Lung (tissue), 12 donors: Measurements from ENCODE around the gene SHB. TPM values are rescaled to one million over a fixed set of nuclear protein-coding genes. Genes with fewer than 3 reads are reported as not detected.

ENCODE experiments used
- ATAC-seq: fragments of 200-7000 bp; cut with Tn5 transposase; one replicate; pipeline ENCODE4 v1.9.1; 2020; ENCODE audit warnings: moderate number of reproducible peaks; ENCODE audit not compliant: insufficient read depth, low FRiP score
- DNase-seq, 3 donors: peaks; one replicate each; pipeline ENCODE4 v3.0.0-alpha.2; 2013 to 2017
- H3K27ac ChIP-seq, 2 donors: one replicate each; pipeline ENCODE4 v1.5.1; 2013; ENCODE audit warnings: mild to moderate bottlenecking in 2 of 2, moderate library complexity in 2 of 2, control low read depth in 1 of 2, inconsistent platforms in 1 of 2, low read depth in 1 of 2, low read length in 1 of 2
- H3K27me3 ChIP-seq, 3 donors: one replicate each; pipeline ENCODE4 v1.5.1; 2013; ENCODE audit warnings: low read length in 2 of 3; ENCODE audit not compliant: control insufficient read depth in 3 of 3, insufficient read depth in 3 of 3
- H3K36me3 ChIP-seq, 4 donors: one replicate each; pipeline ENCODE4 v1.5.1; 2013; ENCODE audit warnings: low read length in 4 of 4, mild to moderate bottlenecking in 1 of 4, moderate library complexity in 1 of 4; ENCODE audit not compliant: control insufficient read depth in 4 of 4, insufficient read depth in 4 of 4
- H3K4me1 ChIP-seq, 5 donors: one replicate each; pipeline ENCODE4 v1.5.1; 2013; ENCODE audit warnings: low read length in 5 of 5, mild to moderate bottlenecking in 2 of 5, moderate library complexity in 1 of 5; ENCODE audit not compliant: control insufficient read depth in 5 of 5, insufficient read depth in 5 of 5
- H3K4me3 ChIP-seq: one replicate; pipeline ENCODE4 v1.5.1; 2013; ENCODE audit warnings: mild to moderate bottlenecking, control low read depth, moderate library complexity
- H3K9ac ChIP-seq, 2 donors: one replicate each; pipeline ENCODE4 v1.5.1; 2013; ENCODE audit warnings: low read length in 2 of 2, control low read depth in 1 of 2; ENCODE audit not compliant: insufficient read depth in 1 of 2
- H3K9me3 ChIP-seq, 4 donors: one replicate each; pipeline ENCODE4 v1.5.1; 2013; ENCODE audit warnings: low read length in 3 of 4, mild to moderate bottlenecking in 1 of 4, moderate library complexity in 1 of 4; ENCODE audit not compliant: control insufficient read depth in 4 of 4, insufficient read depth in 3 of 4
- CTCF ChIP-seq: IDR thresholded peaks from 2 replicates; pipeline ENCODE4 v1.5.1; 2012; ENCODE audit warnings: mild to moderate bottlenecking; ENCODE audit errors: control extremely low read depth, extremely low read depth
- WGBS, 2 donors: extraction: QIAGEN DNeasy Blood & Tissue Kit; methylation state at CpG; one replicate each; pipeline ENCODE4 v1.1.7; 2013; 5-methylcytosine and 5-hydroxymethylcytosine counted together
- polyA plus RNA-seq, 2 donors: library from polyadenylated mRNA; stranded (reverse); fragments of 200-250 nt; gene quantifications; one replicate each; pipeline ENCODE4 v1.2.1, GENCODE V29; 2013
- total RNA-seq, 2 donors: library from RNA; depleted of rRNA in 1 of 2; stranded (reverse); fragments of >200 nt in 1 of 2; gene quantifications; one replicate each; pipeline ENCODE4 v1.2.1, GENCODE V29; 2014 to 2021
- donor health status: control.
- donor health status: control.
- donor health status: Bipolar disorder and iron deficiency.
- donor health status: healthy.
- donor health status: DM: yes; HTN: yes; CAD: no.

SHB gene
- total and polyA plus RNA-seq, 4 donors: 10.8 to 32.3 (median 14.4) TPM

- Histone ChIP-seq H3K9ac (no peak overlapping the region), H3K27me3 (no peaks in the 10 kb centered on the region), H3K9me3 (peaks cover 0 to 1% (median 0%) of the 10 kb centered on the region in 4 donors), H3K4me3 (no peak overlapping the region), H3K4me1 (peaks cover 16 to 69% (median 43%) of the 10 kb centered on the region in 5 donors), H3K27ac (peak overlapping the region in 1 of 2 donors; percentile 5), H3K36me3 (no peaks in the 10 kb centered on the region)
- ATAC-seq (no peak), DNase-seq (peak in 2 of 3 donors; percentile 32 to 59)
- TF ChIP-seq CTCF: no peak
- 88 to 90% methylated on average over 5 of the region's 5 CpGs for WGBS, 2 donors
Measured at GRCh38 chr9:37995961-37996818, 72.8 kb downstream of the SHB start.

DNA sequence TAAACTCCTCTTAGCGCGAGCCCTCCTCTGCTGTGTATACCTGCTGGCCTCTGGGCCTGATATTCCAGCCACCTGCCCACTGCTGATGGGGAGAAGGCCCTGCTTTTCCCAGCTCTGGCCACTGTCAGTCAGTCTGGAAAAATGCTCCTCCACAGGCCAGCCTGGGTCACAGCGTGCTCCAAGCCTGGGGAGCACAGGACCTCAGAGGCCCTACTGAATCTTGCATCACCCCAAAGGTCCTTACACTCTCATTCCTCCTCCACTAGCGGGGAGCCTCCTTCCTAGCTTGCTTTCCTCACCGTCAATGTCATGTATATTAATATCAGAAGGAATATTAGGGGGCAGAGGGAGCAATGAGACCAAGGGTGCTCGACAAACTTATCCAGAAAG is 73.7 kb downstream of the SHB start:
- Histone ChIP-seq H3K4me1 (peaks cover 14 to 69% (median 43%) of the 10 kb centered on the region in 5 donors), H3K36me3 (no peaks in the 10 kb centered on the region), H3K27ac (peak overlapping the region; percentile 61 to 84), H3K27me3 (no peaks in the 10 kb centered on the region), H3K9me3 (peaks cover 0 to 1% (median 0%) of the 10 kb centered on the region in 4 donors), H3K4me3 (no peak overlapping the region), H3K9ac (no peak overlapping the region)
- no peak for TF ChIP-seq CTCF
- DNase-seq (no peak), ATAC-seq (peak; percentile 13)
- 39 to 54% methylated on average over 6 of the region's 6 CpGs for WGBS, 2 donors

DNA sequence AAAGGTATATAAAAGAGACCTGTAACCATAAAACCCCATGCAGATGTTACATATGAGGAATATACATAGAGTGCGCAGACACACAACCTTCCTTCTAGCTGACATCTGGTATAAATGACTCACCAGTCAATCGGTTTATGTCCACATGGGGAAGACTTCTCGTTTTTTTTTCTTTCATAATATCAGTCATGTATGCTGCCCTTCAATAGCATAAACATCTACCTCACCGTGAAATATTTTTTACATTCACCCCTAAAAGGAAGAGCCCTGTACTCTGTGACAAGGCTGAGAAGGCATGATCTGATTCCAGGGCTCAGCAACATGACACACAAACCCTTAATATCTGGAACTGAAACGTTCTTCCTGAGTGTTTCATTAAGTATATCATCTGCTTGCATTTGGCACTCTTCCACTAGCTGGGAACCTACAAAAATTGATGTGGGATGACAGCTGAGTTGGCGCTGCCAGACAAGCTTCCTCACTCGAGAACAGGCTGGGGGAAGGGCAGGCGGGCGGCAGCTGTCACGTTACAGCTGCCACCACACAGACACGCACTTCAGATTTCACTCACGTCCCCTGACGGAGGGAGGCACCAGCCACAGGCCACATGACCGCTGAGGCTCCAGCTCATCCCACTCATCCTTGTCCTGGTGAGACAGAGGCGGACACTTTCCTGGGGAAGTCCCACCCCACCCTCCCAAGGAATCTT is 74.2 kb downstream of the SHB start:
- H3K36me3 ChIP-seq: no peaks in the 10 kb centered on the region
- H3K9ac ChIP-seq: no peak overlapping the region
- ATAC-seq (peak; percentile 39), DNase-seq (peak; percentile 94 to 99 (median 98))
- peaks cover 12 to 74% (median 43%) of the 10 kb centered on the region in 5 donors for H3K4me1 ChIP-seq
- no peaks in the 10 kb centered on the region for H3K27me3 ChIP-seq
- TF ChIP-seq CTCF: no peak
- peak overlapping the region; percentile 61 to 84 for H3K27ac ChIP-seq
- 4 to 18% methylated on average over 15 of the region's 15 CpGs for WGBS, 2 donors
- peaks cover 0 to 1% (median 0%) of the 10 kb centered on the region in 4 donors for H3K9me3 ChIP-seq
- no peak overlapping the region for H3K4me3 ChIP-seq
